NCI-H1048 (cell line): ENCODE results near the gene STARD3.

Source experiments
- DNase-seq: peaks from one replicate; lab custom pipeline; 2025; lab: John Stamatoyannopoulos, UW

The STARD3 gene

GRCh38 chr17:39621523-39622379 lies 15.2 kb upstream of the STARD3 start:
- DNase-seq, result peak; percentile 23

- DNase-seq, result no peak
These were observed 14.5 kb upstream of the STARD3 start for GRCh38 chr17:39622380-39623006.

GRCh38 chr17:39623356-39623950 lies 13.5 kb upstream of the STARD3 start:
- DNase-seq, result peak; percentile 22

- DNase-seq, result no peak
These were observed 12.6 kb upstream of the STARD3 start for GRCh38 chr17:39624313-39624712.

- DNase-seq, result no peak
These were observed 11.7 kb upstream of the STARD3 start for GRCh38 chr17:39625198-39625785.

- DNase-seq, result no peak
These were observed 10.5 kb upstream of the STARD3 start, which contains the start of gene PPP1R1B for GRCh38 chr17:39626171-39627046. TSS of gene PPP1R1B (plus strand) at chr17:39626952. CDS start at chr17:39627393, 441 bp downstream.

GRCh38 chr17:39627047-39627711 lies 9.8 kb upstream of the STARD3 start:
- no peak for DNase-seq

GRCh38 chr17:39627712-39628516 lies 9.0 kb upstream of the STARD3 start:
- no peak for DNase-seq

- no peak for DNase-seq
These were observed 8.1 kb upstream of the STARD3 start for GRCh38 chr17:39628655-39629493.

GRCh38 chr17:39629494-39629880 lies 7.5 kb upstream of the STARD3 start:
- DNase-seq, result no peak

GRCh38 chr17:39629898-39630297 lies 7.0 kb upstream of the STARD3 start:
- no peak for DNase-seq

- no peak for DNase-seq
These were observed 5.5 kb upstream of the STARD3 start for GRCh38 chr17:39631403-39631802.

GRCh38 chr17:39632153-39632941 lies 4.6 kb upstream of the STARD3 start:
- no peak for DNase-seq

GRCh38 chr17:39633570-39634183 lies 3.3 kb upstream of the STARD3 start:
- no peak for DNase-seq

GRCh38 chr17:39634384-39634871 lies 2.5 kb upstream of the STARD3 start:
- DNase-seq, result peak; percentile 8

- no peak for DNase-seq
These were observed 1.2 kb upstream of the STARD3 start for GRCh38 chr17:39635614-39636176.

- no peak for DNase-seq
These were observed 387 bp upstream of the STARD3 start for GRCh38 chr17:39636587-39636926.

GRCh38 chr17:39638317-39638716 lies 1.4 kb downstream of the STARD3 start:
- no peak for DNase-seq
